ENCODE measurements around the gene TXNDC8. TPM values are rescaled to one million over a fixed set of nuclear protein-coding genes. Genes with fewer than 3 reads are reported as not detected.

TXNDC8 gene
- total and polyA plus RNA-seq, 2 of the 13 experiments (the other 11 are each of a cell fraction or from before 2014, with no cell fraction given): not detected

DNA sequence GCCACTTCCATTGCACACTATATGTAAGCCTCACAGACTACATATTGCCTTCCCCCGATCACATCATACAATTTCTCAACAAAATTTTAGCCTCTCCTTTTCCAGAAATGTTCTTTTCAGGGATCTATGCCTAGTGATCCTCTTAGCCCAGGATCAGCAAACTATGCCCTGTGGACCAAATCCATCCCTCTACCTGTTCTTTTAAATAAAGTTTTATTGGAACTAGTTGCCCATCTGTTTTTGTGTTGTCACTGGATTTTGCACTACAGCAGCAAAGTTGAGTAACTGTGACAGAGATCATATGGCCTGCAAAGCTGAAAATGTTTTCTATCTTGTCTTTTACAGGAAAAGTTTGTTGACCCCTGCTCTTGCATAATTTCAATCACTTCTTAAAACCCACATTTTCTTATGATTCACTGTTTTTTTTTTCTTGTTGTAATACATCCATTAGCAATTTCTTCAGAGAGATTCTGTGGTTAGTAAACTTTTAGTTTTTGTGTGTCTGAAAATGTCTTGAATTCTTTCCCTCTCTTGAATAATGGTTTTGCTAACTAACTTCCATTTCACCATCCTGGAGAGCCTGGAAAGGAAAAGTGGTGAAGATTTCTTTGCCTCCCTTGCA, 7.1 kb downstream of the TXNDC8 start:
- no peak overlapping the region for H3K4me3 ChIP-seq (replicated peaks in 1 of 3; ENCODE audit: insufficient read depth in 1 of 3, low read depth in 2 of 3, low read length in 3 of 3)
- no peaks in the 10 kb centered on the region for H3K9me3 ChIP-seq (ENCODE audit: low read length)
- H3K79me2 ChIP-seq (ENCODE audit: insufficient read depth, low read length): no peaks in the 10 kb centered on the region
- intact Hi-C loops (cut with micrococcal nuclease; ENCODE audit: unreplicated experiment) (no loop called here), in situ Hi-C loops (cut with HindIII; ENCODE audit: extremely low pct_ligation_motif_present, low pct_unique_long_range_greater_than_20kb) (no loop called here)
- FAIRE-seq (no peak), DNase-seq (ENCODE audit: low spot score) (no peak), ATAC-seq (no peak)
- no peaks in the 10 kb centered on the region for H3K36me3 ChIP-seq (replicated peaks in 1 of 2; ENCODE audit: control insufficient read depth in 1 of 2, insufficient read depth in 2 of 2, low read length in 2 of 2)
- H3K4me1 ChIP-seq (ENCODE audit: insufficient read depth, low read length): no peaks in the 10 kb centered on the region
- 84% methylated on average over 1 of the region's 1 CpG for WGBS (ENCODE audit: low lambda C conversion rate)
- no peak overlapping the region for H2AFZ ChIP-seq (ENCODE audit: low read length)
- BruUV-seq (replicated peaks): no TSS peak
- TF ChIP-seq FOXK2 (IDR thresholded peaks at IDR 0.05) (no peak), ZNF292 (CRISPR knock-in tag; IDR thresholded peaks at IDR 0.05; ENCODE audit: borderline replicate concordance, low read depth) (no peak), ZBTB40 (IDR thresholded peaks at IDR 0.05) (peak; percentile 25; the same call in 1 of the 2 replicates), ZBTB40 (CRISPR knock-in tag; IDR thresholded peaks at IDR 0.05) (peak; percentile 87; the same call in 1 of the 2 replicates), FOSL1 (CRISPR knock-in tag; IDR thresholded peaks at IDR 0.05; ENCODE audit: borderline replicate concordance) (no peak), POLR2A (IDR thresholded peaks at IDR 0.05; ENCODE audit: insufficient read depth in 1 of 2, low read depth in 2 of 2, low read length in 2 of 2) (no peak), ZNF782 (CRISPR knock-in tag; IDR thresholded peaks at IDR 0.05; ENCODE audit: borderline replicate concordance) (no peak)
- H3K27me3 ChIP-seq (ENCODE audit: control insufficient read depth in 1 of 2, insufficient read depth in 2 of 2, low read length in 2 of 2): no peaks in the 10 kb centered on the region
- no peak overlapping the region for H3K4me2 ChIP-seq (ENCODE audit: low read depth, low read length)
- H3K9ac ChIP-seq (ENCODE audit: insufficient read depth, low read depth, low read length): no peak overlapping the region
- ChIA-PET POLR2A (no interaction called here), CTCF (ENCODE audit: low intra/inter-chr PET ratio, low total read pairs) (no interaction called here)
- H3K27ac ChIP-seq (ENCODE audit: extremely low read length, insufficient read depth, low read length): no peak overlapping the region
- H4K20me1 ChIP-seq (ENCODE audit: insufficient read depth, low read length): no peaks in the 10 kb centered on the region

Data from HepG2 (cell line).